ENCODE data around the gene CLEC9A.

DNA sequence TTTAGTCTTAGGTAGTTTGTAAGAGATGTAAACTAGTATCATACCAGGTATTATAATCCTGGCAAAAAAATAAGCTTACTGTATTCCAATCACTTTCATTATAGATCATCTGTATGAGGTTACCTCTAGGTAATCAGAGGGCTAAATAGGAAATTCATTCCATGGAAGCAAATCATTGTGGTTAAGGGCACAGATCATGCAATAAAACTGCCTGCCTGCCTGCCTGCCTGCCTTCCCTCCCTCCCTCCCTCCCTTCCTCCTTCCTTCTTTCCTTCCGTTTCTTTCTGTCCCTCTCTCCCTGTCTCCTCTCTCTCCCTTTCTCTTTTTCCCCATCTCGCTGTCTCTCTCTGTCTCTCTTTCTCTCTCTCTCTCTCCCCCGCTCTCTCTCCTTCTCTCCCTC is 3.2 kb upstream of the CLEC9A start:
- TF ChIP-seq, protein P1, sequence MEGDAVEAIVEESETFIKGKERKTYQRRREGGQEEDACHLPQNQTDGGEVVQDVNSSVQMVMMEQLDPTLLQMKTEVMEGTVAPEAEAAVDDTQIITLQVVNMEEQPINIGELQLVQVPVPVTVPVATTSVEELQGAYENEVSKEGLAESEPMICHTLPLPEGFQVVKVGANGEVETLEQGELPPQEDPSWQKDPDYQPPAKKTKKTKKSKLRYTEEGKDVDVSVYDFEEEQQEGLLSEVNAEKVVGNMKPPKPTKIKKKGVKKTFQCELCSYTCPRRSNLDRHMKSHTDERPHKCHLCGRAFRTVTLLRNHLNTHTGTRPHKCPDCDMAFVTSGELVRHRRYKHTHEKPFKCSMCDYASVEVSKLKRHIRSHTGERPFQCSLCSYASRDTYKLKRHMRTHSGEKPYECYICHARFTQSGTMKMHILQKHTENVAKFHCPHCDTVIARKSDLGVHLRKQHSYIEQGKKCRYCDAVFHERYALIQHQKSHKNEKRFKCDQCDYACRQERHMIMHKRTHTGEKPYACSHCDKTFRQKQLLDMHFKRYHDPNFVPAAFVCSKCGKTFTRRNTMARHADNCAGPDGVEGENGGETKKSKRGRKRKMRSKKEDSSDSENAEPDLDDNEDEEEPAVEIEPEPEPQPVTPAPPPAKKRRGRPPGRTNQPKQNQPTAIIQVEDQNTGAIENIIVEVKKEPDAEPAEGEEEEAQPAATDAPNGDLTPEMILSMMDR (IDR thresholded peaks at IDR 0.05; ENCODE audit: low read depth, low read length, missing input control) = no peak
- no peak for TF ChIP-seq YY1 (IDR thresholded peaks at IDR 0.05)
- no peak for TF ChIP-seq FOXA1 (IDR thresholded peaks at IDR 0.05)
- no peak for TF ChIP-seq RAD21 (IDR thresholded peaks at IDR 0.05)
